Astrocyte (in vitro differentiated cells and primary cell): ENCODE measurements around the gene MAPK10.

Experiments
- EZH2 ChIP-seq: IDR thresholded peaks from 2 replicates; pipeline ENCODE4 v1.6.1; 2012; ENCODE audit warnings: mild to moderate bottlenecking, low read length, inconsistent platforms; ENCODE audit not compliant: insufficient read depth
- TF ChIP-seq, protein P1 (sequence below): IDR thresholded peaks from 2 replicates; pipeline ENCODE4 v1.5.1; 2011; ENCODE audit warnings: low read depth, mild to moderate bottlenecking, inconsistent platforms, low read length, moderate library complexity; ENCODE audit not compliant: insufficient read depth

DNA sequence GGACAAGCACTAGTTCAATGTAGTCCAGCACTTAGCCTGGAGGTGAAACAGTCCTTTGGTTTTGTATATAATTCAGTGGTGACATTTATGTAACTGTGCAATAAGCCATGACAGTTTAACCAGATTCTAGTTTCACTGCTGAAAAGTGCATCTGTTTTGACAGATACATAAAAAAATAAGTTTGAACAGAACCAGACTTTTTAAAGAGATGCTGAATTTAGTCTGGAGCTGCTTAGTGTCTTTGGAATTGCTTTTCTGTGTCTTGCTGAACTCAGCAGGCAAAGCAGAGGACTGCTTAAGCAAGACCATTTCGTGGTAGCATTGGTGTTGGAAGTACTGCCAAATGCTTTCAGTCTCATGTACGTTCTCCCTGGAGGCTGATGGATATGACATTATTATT, 393.5 kb downstream of the MAPK10 start:
- TF ChIP-seq, protein P1, sequence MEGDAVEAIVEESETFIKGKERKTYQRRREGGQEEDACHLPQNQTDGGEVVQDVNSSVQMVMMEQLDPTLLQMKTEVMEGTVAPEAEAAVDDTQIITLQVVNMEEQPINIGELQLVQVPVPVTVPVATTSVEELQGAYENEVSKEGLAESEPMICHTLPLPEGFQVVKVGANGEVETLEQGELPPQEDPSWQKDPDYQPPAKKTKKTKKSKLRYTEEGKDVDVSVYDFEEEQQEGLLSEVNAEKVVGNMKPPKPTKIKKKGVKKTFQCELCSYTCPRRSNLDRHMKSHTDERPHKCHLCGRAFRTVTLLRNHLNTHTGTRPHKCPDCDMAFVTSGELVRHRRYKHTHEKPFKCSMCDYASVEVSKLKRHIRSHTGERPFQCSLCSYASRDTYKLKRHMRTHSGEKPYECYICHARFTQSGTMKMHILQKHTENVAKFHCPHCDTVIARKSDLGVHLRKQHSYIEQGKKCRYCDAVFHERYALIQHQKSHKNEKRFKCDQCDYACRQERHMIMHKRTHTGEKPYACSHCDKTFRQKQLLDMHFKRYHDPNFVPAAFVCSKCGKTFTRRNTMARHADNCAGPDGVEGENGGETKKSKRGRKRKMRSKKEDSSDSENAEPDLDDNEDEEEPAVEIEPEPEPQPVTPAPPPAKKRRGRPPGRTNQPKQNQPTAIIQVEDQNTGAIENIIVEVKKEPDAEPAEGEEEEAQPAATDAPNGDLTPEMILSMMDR, result no peak
- TF ChIP-seq EZH2, result no peak
